Ishikawa (cell line): ENCODE measurements around the gene GPR62.

Source experiments
- CEBPB ChIP-seq: IDR thresholded peaks from 2 replicates; pipeline ENCODE4 v1.6.1; 2012
- EGR1 ChIP-seq: IDR thresholded peaks from 2 replicates; pipeline ENCODE4 v1.6.1; 2012
- EP300 ChIP-seq: IDR thresholded peaks from 2 replicates; pipeline ENCODE4 v1.6.1; 2012; ENCODE audit warnings: borderline replicate concordance
- FOXM1 ChIP-seq: IDR thresholded peaks from 2 replicates; pipeline ENCODE4 v1.6.1; 2012; ENCODE audit warnings: low read depth, borderline replicate concordance
- NFIC ChIP-seq: IDR thresholded peaks from 2 replicates; pipeline ENCODE4 v1.6.1; 2012
- TAF1 ChIP-seq: IDR thresholded peaks from 2 replicates; pipeline ENCODE4 v1.6.1; 2012; ENCODE audit warnings: low read depth, mild to moderate bottlenecking
- TEAD4 ChIP-seq: IDR thresholded peaks from 2 replicates; pipeline ENCODE4 v1.6.1; 2012
- YY1 ChIP-seq: IDR thresholded peaks from 2 replicates; pipeline ENCODE4 v1.6.1; 2012; ENCODE audit warnings: low read depth
- ZBTB7A ChIP-seq: IDR thresholded peaks from 2 replicates; pipeline ENCODE4 v1.6.1; 2012; ENCODE audit warnings: low read depth
- TF ChIP-seq, protein P1 (sequence below): IDR thresholded peaks from 2 replicates; pipeline ENCODE4 v1.6.1; 2012; ENCODE audit warnings: low read depth, mild to moderate bottlenecking
- TF ChIP-seq, protein P2 (sequence below): IDR thresholded peaks from 2 replicates; pipeline ENCODE4 v1.6.1; 2012

DNA sequence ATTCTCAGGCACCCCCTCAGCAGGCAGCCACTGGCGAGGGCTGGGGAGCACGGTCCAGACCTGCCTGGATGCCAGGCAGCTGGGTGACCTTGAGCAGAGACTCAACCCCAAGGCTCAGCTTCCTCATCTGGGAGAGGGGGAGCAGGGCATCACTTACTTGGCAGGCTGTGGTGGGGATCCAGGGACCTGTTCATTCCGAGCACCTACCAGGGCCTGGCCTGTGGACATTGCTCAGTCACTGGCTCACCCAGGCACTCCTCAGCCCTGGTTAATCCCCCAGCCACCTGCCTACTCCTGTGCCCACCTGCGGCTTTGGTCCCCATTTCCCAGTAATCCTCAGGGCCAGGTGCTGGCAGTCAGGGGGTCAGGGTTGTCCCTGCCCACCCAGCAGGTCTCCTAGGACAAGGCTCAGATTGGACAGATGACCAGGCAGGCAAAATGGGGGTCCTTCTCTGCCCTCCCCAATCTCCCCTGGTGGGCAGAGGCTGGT is 49.8 kb downstream of the GPR62 start:
- TF ChIP-seq ZBTB7A (no peak), EGR1 (no peak), FOXM1 (no peak), NFIC (no peak), EP300 (no peak), CEBPB (no peak), YY1 (no peak), TEAD4 (no peak), TAF1 (no peak)
- TF ChIP-seq, protein P1, sequence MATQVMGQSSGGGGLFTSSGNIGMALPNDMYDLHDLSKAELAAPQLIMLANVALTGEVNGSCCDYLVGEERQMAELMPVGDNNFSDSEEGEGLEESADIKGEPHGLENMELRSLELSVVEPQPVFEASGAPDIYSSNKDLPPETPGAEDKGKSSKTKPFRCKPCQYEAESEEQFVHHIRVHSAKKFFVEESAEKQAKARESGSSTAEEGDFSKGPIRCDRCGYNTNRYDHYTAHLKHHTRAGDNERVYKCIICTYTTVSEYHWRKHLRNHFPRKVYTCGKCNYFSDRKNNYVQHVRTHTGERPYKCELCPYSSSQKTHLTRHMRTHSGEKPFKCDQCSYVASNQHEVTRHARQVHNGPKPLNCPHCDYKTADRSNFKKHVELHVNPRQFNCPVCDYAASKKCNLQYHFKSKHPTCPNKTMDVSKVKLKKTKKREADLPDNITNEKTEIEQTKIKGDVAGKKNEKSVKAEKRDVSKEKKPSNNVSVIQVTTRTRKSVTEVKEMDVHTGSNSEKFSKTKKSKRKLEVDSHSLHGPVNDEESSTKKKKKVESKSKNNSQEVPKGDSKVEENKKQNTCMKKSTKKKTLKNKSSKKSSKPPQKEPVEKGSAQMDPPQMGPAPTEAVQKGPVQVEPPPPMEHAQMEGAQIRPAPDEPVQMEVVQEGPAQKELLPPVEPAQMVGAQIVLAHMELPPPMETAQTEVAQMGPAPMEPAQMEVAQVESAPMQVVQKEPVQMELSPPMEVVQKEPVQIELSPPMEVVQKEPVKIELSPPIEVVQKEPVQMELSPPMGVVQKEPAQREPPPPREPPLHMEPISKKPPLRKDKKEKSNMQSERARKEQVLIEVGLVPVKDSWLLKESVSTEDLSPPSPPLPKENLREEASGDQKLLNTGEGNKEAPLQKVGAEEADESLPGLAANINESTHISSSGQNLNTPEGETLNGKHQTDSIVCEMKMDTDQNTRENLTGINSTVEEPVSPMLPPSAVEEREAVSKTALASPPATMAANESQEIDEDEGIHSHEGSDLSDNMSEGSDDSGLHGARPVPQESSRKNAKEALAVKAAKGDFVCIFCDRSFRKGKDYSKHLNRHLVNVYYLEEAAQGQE: no peak
- TF ChIP-seq, protein P2, sequence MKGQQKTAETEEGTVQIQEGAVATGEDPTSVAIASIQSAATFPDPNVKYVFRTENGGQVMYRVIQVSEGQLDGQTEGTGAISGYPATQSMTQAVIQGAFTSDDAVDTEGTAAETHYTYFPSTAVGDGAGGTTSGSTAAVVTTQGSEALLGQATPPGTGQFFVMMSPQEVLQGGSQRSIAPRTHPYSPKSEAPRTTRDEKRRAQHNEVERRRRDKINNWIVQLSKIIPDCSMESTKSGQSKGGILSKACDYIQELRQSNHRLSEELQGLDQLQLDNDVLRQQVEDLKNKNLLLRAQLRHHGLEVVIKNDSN: no peak
